NCI-H2107 (cell line): ENCODE results near the gene LRRIQ3.
A peak's percentile ranks its signal among the peaks of the same experiment; 100 is the strongest.
"Not testable (repeated sequence)": the region's sequence is repeated elsewhere in the genome, so short reads cannot be mapped to it uniquely, and the experiment has no call there.

Experiments
- DNase-seq: peaks from one replicate; lab custom pipeline; 2025; lab: John Stamatoyannopoulos, UW

Gene LRRIQ3

GRCh38 chr1:74197657-74198552 lies at the start of gene LRRIQ3, which contains the start of gene FPGT:
Gene LRRIQ3, minus strand, starts transcription at chr1:74198176. Its CDS starts 14,492 bp downstream, at chr1:74183684.
Gene FPGT, plus strand, starts transcription at chr1:74198242. Its CDS starts 37 bp downstream, at chr1:74198279.
- DNase-seq = peak; percentile 96

GRCh38 chr1:74246315-74246714 lies 48.3 kb upstream of the LRRIQ3 start:
- no peak for DNase-seq

GRCh38 chr1:74245168-74245772 lies 47.3 kb upstream of the LRRIQ3 start:
- no peak for DNase-seq

GRCh38 chr1:74237787-74238186 lies 39.8 kb upstream of the LRRIQ3 start:
- DNase-seq = no peak

- no peak for DNase-seq
These were observed 39.1 kb upstream of the LRRIQ3 start for GRCh38 chr1:74237035-74237434.

- DNase-seq = no peak
These were observed 38.5 kb upstream of the LRRIQ3 start for GRCh38 chr1:74236440-74236839.

- DNase-seq = no peak
These were observed 37.2 kb upstream of the LRRIQ3 start, which contains the start of gene TNNI3K for GRCh38 chr1:74235153-74235552. Gene TNNI3K, plus strand, starts transcription at chr1:74235387. Its CDS starts 65 bp downstream, at chr1:74235452.

GRCh38 chr1:74223453-74223852 lies 25.5 kb upstream of the LRRIQ3 start:
- no peak for DNase-seq

GRCh38 chr1:74222701-74223100 lies 24.7 kb upstream of the LRRIQ3 start:
- DNase-seq = no peak

- DNase-seq = no peak
These were observed 17.3 kb upstream of the LRRIQ3 start for GRCh38 chr1:74215229-74215628.

GRCh38 chr1:74205266-74205665 lies 7.3 kb upstream of the LRRIQ3 start:
- no peak for DNase-seq

GRCh38 chr1:74199504-74199903 lies 1.5 kb upstream of the LRRIQ3 start:
- no peak for DNase-seq

- no peak for DNase-seq
These were observed 721 bp downstream of the LRRIQ3 start for GRCh38 chr1:74197255-74197654.

GRCh38 chr1:74195339-74195738 lies 2.6 kb downstream of the LRRIQ3 start:
- no peak for DNase-seq

- no peak for DNase-seq
These were observed 4.1 kb downstream of the LRRIQ3 start for GRCh38 chr1:74193908-74194307.

- no peak for DNase-seq
These were observed 17.5 kb downstream of the LRRIQ3 start for GRCh38 chr1:74180490-74180889.

- not testable (repeated sequence) for DNase-seq
These were observed 23.6 kb downstream of the LRRIQ3 start for GRCh38 chr1:74174423-74174822.

GRCh38 chr1:74162333-74162732 lies 35.6 kb downstream of the LRRIQ3 start:
- no peak for DNase-seq

- DNase-seq = no peak
These were observed 36.5 kb downstream of the LRRIQ3 start for GRCh38 chr1:74161497-74161896.

GRCh38 chr1:74160046-74160445 lies 37.9 kb downstream of the LRRIQ3 start:
- DNase-seq = no peak

GRCh38 chr1:74145086-74145485 lies 52.9 kb downstream of the LRRIQ3 start:
- DNase-seq = no peak

GRCh38 chr1:74117370-74117769 lies 80.6 kb downstream of the LRRIQ3 start:
- not testable (repeated sequence) for DNase-seq

- no peak for DNase-seq
These were observed 84.6 kb downstream of the LRRIQ3 start for GRCh38 chr1:74113333-74113732.
